GM18517 (cell line): ENCODE measurements around the gene AUTS2.

Source experiments
- ATAC-seq: cut with Tn5 transposase; IDR thresholded peaks from one replicate; pipeline ENCODE4 v1.9.1; 2021; ENCODE audit warnings: mild to moderate bottlenecking, moderate library complexity; ENCODE audit not compliant: unreplicated experiment

Gene AUTS2

GRCh38 chr7:69598081-69598486 lies at the start of gene AUTS2:
Gene AUTS2, plus strand, starts transcription at chr7:69598475. Its CDS starts 1,179 bp downstream, at chr7:69599654.
- no peak for ATAC-seq

GRCh38 chr7:69550991-69551390 lies 47.3 kb upstream of the AUTS2 start:
- ATAC-seq = no peak

GRCh38 chr7:69553190-69553589 lies 45.1 kb upstream of the AUTS2 start:
- no peak for ATAC-seq

- ATAC-seq = no peak
Observed at GRCh38 chr7:69561266-69561960, 36.9 kb upstream of the AUTS2 start.

GRCh38 chr7:69564454-69565417 lies 33.5 kb upstream of the AUTS2 start:
- ATAC-seq = no peak

- ATAC-seq = no peak
Observed at GRCh38 chr7:69567800-69568199, 30.5 kb upstream of the AUTS2 start.

GRCh38 chr7:69568266-69568665 lies 30.0 kb upstream of the AUTS2 start:
- ATAC-seq = no peak

GRCh38 chr7:69575651-69576050 lies 22.6 kb upstream of the AUTS2 start:
- ATAC-seq = no peak

- ATAC-seq = no peak
Observed at GRCh38 chr7:69577221-69577620, 21.1 kb upstream of the AUTS2 start.

GRCh38 chr7:69585169-69585568 lies 13.1 kb upstream of the AUTS2 start:
- ATAC-seq = no peak

GRCh38 chr7:69586321-69586720 lies 12.0 kb upstream of the AUTS2 start:
- ATAC-seq = no peak

- ATAC-seq = no peak
Observed at GRCh38 chr7:69588773-69589172, 9.5 kb upstream of the AUTS2 start.

GRCh38 chr7:69591805-69592204 lies 6.5 kb upstream of the AUTS2 start:
- no peak for ATAC-seq

- ATAC-seq = no peak
Observed at GRCh38 chr7:69593511-69593910, 4.8 kb upstream of the AUTS2 start.

GRCh38 chr7:69595415-69595814 lies 2.9 kb upstream of the AUTS2 start:
- ATAC-seq = no peak

GRCh38 chr7:69596056-69596455 lies 2.2 kb upstream of the AUTS2 start:
- ATAC-seq = no peak

- ATAC-seq = no peak
Observed at GRCh38 chr7:69596723-69597277, 1.5 kb upstream of the AUTS2 start.

- ATAC-seq = no peak
Observed at GRCh38 chr7:69597278-69598076, 798 bp upstream of the AUTS2 start.

- no peak for ATAC-seq
Observed at GRCh38 chr7:69598487-69599285, 411 bp downstream of the AUTS2 start.
